ENCODE results near the gene PMVK. TPM values are rescaled to one million over a fixed set of nuclear protein-coding genes. Genes with fewer than 3 reads are reported as not detected.

PMVK gene
- total and polyA plus RNA-seq, 2 experiments from 2014 or later = 12.5 to 53.5 TPM

- Histone ChIP-seq H3K27me3 (no peaks in the 10 kb centered on the region), H3K9me2 (replicated peaks; ENCODE audit: insufficient read depth) (no peaks in the 10 kb centered on the region), H3K9me3 (ENCODE audit: low read depth) (no peaks in the 10 kb centered on the region), H2AFZ (no peak overlapping the region), H3K79me2 (peaks cover 30% of the 10 kb centered on the region), H3K36me3 (replicated peaks; ENCODE audit: insufficient read depth, low read depth) (no peaks in the 10 kb centered on the region), H3K4me1 (ENCODE audit: insufficient read depth) (peaks cover 23% of the 10 kb centered on the region), H3K27ac (no peak overlapping the region), H3K4me3 (no peak overlapping the region), H3K4me2 (no peak overlapping the region), H4K20me1 (ENCODE audit: insufficient read depth, poor library complexity, severe bottlenecking) (no peaks in the 10 kb centered on the region)
- TF ChIP-seq EZH2 (IDR thresholded peaks at IDR 0.05; ENCODE audit: borderline replicate concordance) (no peak), EZH2phosphoT487 (IDR thresholded peaks at IDR 0.05; ENCODE audit: low read depth, severe bottlenecking, unreplicated experiment) (no peak)
- TF ChIP-seq, protein P1, sequence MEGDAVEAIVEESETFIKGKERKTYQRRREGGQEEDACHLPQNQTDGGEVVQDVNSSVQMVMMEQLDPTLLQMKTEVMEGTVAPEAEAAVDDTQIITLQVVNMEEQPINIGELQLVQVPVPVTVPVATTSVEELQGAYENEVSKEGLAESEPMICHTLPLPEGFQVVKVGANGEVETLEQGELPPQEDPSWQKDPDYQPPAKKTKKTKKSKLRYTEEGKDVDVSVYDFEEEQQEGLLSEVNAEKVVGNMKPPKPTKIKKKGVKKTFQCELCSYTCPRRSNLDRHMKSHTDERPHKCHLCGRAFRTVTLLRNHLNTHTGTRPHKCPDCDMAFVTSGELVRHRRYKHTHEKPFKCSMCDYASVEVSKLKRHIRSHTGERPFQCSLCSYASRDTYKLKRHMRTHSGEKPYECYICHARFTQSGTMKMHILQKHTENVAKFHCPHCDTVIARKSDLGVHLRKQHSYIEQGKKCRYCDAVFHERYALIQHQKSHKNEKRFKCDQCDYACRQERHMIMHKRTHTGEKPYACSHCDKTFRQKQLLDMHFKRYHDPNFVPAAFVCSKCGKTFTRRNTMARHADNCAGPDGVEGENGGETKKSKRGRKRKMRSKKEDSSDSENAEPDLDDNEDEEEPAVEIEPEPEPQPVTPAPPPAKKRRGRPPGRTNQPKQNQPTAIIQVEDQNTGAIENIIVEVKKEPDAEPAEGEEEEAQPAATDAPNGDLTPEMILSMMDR (IDR thresholded peaks at IDR 0.05; ENCODE audit: poor library complexity) = no peak
- 80% methylated on average over 15 of the region's 15 CpGs for WGBS (ENCODE audit: low lambda C conversion rate, missing lambda C conversion rate)
- no peak for DNase-seq (ENCODE audit: low spot score)
Measured at GRCh38 chr1:154951901-154952657, 15.6 kb upstream of the PMVK start.

- Histone ChIP-seq H3K9me2 (replicated peaks; ENCODE audit: insufficient read depth) (no peaks in the 10 kb centered on the region), H3K79me2 (peaks cover 11% of the 10 kb centered on the region), H3K27me3 (no peaks in the 10 kb centered on the region), H3K4me2 (no peak overlapping the region), H2AFZ (no peak overlapping the region), H4K20me1 (ENCODE audit: insufficient read depth, poor library complexity, severe bottlenecking) (no peaks in the 10 kb centered on the region), H3K27ac (no peak overlapping the region), H3K36me3 (replicated peaks; ENCODE audit: insufficient read depth, low read depth) (no peaks in the 10 kb centered on the region), H3K9me3 (ENCODE audit: low read depth) (no peaks in the 10 kb centered on the region), H3K4me1 (ENCODE audit: insufficient read depth) (peaks cover 20% of the 10 kb centered on the region), H3K4me3 (no peak overlapping the region)
- TF ChIP-seq EZH2 (IDR thresholded peaks at IDR 0.05; ENCODE audit: borderline replicate concordance) (no peak), EZH2phosphoT487 (IDR thresholded peaks at IDR 0.05; ENCODE audit: low read depth, severe bottlenecking, unreplicated experiment) (no peak)
- TF ChIP-seq, protein P1 (IDR thresholded peaks at IDR 0.05; ENCODE audit: poor library complexity) = no peak
- 98% methylated on average over 11 of the region's 11 CpGs for WGBS (ENCODE audit: low lambda C conversion rate, missing lambda C conversion rate)
- no peak for DNase-seq (ENCODE audit: low spot score)
Measured at GRCh38 chr1:154948079-154948478, 11.6 kb upstream of the PMVK start.

GRCh38 chr1:154945962-154946850 lies 9.7 kb upstream of the PMVK start:
- H3K9me2 ChIP-seq (replicated peaks; ENCODE audit: insufficient read depth) = no peaks in the 10 kb centered on the region
- H3K27me3 ChIP-seq = no peaks in the 10 kb centered on the region
- H3K79me2 ChIP-seq = no peaks in the 10 kb centered on the region
- H3K9me3 ChIP-seq (ENCODE audit: low read depth) = no peaks in the 10 kb centered on the region
- H3K4me1 ChIP-seq (ENCODE audit: insufficient read depth) = peaks cover 20% of the 10 kb centered on the region
- no peak overlapping the region for H3K4me2 ChIP-seq
- H3K27ac ChIP-seq = no peak overlapping the region
- H3K36me3 ChIP-seq (replicated peaks; ENCODE audit: insufficient read depth, low read depth) = no peaks in the 10 kb centered on the region
- H2AFZ ChIP-seq = no peak overlapping the region
- TF ChIP-seq EZH2 (IDR thresholded peaks at IDR 0.05; ENCODE audit: borderline replicate concordance) (no peak), EZH2phosphoT487 (IDR thresholded peaks at IDR 0.05; ENCODE audit: low read depth, severe bottlenecking, unreplicated experiment) (no peak)
- TF ChIP-seq, protein P1 (IDR thresholded peaks at IDR 0.05; ENCODE audit: poor library complexity) = no peak
- 95% methylated on average over 17 of the region's 17 CpGs for WGBS (ENCODE audit: low lambda C conversion rate, missing lambda C conversion rate)
- H4K20me1 ChIP-seq (ENCODE audit: insufficient read depth, poor library complexity, severe bottlenecking) = no peaks in the 10 kb centered on the region
- no peak overlapping the region for H3K4me3 ChIP-seq
- DNase-seq (ENCODE audit: low spot score) = no peak
